ENCODE measurements around the gene TMPRSS2. TPM values are rescaled to one million over a fixed set of nuclear protein-coding genes. Genes with fewer than 3 reads are reported as not detected.

Gene TMPRSS2
- total and polyA plus RNA-seq, 7 donors, result 0.03 to 0.15 (median 0.10) TPM; not detected in 3

DNA sequence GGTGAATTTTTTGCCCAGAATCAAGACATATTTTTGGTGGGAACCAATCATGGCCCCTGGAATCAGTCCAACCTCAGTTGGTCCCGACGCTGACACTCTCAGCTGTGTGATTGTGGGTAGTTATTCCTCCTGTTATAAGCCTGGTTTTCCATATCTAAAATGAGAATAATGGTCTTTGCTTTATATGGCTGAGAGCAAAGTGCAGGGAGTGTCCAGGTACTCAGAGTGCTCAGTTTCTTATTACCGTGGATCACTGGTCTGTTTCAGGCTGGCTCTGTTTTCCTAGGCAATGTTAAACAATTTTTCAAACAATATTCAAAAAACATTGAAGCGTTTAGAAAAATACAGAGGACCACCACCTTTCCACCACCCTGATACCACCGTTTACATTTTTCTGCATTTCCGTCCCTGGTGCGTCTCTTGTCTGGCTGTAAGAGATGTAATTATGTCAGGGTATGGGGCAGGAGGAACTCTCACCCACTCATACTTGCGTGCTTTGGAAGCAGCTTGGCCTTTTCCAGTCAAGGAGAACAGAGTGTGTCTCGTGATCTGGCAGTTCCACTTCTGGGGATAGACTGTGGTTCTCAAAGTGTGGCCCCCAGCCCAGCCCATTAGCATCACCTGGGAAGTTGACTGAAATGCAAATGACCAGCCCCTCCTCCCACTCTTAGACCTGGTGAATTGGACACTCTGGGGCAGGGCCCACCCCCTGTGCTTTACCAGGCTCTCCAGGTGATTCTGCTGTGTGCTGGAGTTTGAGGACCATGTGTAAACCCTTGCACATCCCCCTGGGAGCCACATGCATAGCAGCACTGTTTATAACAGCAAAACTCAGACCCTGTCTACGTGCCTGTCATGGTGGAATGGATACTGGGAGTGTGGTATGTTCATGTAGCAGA, 75.1 kb downstream of the TMPRSS2 start:
- peaks cover 0 to 12% of the 10 kb centered on the region in 2 donors for H3K36me3 ChIP-seq (ENCODE audit: insufficient read depth in 1 of 2, low read depth in 1 of 2)
- intact Hi-C loops (cut with DNase I), result no loop called here
- no peak overlapping the region for H3K27ac ChIP-seq
- H3K4me3 ChIP-seq, result no peak overlapping the region
- no peak for ATAC-seq
- no peaks in the 10 kb centered on the region for H3K9me3 ChIP-seq
- no peaks in the 10 kb centered on the region for H3K4me1 ChIP-seq
- H3K27me3 ChIP-seq (ENCODE audit: insufficient read depth in 3 of 3, low read length in 2 of 3), result peaks cover 0 to 6% (median 0%) of the 10 kb centered on the region in 3 donors
- TF ChIP-seq, protein P1, sequence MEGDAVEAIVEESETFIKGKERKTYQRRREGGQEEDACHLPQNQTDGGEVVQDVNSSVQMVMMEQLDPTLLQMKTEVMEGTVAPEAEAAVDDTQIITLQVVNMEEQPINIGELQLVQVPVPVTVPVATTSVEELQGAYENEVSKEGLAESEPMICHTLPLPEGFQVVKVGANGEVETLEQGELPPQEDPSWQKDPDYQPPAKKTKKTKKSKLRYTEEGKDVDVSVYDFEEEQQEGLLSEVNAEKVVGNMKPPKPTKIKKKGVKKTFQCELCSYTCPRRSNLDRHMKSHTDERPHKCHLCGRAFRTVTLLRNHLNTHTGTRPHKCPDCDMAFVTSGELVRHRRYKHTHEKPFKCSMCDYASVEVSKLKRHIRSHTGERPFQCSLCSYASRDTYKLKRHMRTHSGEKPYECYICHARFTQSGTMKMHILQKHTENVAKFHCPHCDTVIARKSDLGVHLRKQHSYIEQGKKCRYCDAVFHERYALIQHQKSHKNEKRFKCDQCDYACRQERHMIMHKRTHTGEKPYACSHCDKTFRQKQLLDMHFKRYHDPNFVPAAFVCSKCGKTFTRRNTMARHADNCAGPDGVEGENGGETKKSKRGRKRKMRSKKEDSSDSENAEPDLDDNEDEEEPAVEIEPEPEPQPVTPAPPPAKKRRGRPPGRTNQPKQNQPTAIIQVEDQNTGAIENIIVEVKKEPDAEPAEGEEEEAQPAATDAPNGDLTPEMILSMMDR (IDR thresholded peaks at IDR 0.05), result no peak
- WGBS, 3 donors, result 74 to 95% (median 93%) methylated on average over 10 of the region's 10 CpGs
- DNase-seq, result no peak

DNA sequence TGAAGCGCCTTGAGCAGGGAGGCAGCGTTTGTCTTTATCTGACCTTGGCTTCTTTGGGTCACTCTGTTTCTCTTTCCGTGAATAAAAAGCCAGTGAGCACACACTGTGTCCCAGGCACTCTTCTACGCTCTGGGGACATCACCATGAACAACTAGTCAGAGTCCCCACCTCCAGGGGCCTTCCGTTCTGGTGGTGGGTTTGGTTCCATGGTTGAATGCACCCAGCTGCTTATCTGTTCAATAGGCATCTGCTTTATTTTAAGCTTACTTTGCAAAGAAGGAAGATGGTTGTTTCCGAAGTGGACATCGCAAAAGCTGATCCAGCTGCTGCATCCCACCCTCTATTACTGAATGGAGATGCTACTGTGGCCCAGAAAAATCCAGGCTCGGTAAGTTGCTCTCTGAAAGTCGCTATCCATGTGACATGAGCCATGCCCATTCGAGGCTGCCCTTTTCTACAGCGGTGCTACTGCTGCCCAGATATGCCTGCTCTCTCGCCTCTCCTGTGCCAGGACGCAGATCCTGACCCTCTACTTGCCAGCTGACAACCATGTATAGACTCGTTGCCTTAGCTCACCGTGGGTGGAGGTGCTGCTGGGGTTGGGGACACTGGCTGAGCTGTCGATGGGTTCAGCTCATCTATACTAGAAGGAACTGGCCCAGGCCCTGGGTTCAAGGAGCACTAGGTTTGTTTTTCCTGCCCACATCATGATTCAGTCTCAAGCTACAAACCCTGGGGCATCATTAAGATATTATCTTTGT, 76.0 kb downstream of the TMPRSS2 start:
- Histone ChIP-seq H3K27me3 (ENCODE audit: insufficient read depth in 3 of 3, low read length in 2 of 3) (peaks cover 0 to 15% (median 0%) of the 10 kb centered on the region in 3 donors), H3K9me3 (no peaks in the 10 kb centered on the region), H3K36me3 (ENCODE audit: insufficient read depth in 1 of 2, low read depth in 1 of 2) (peaks cover 0 to 12% of the 10 kb centered on the region in 2 donors), H3K4me3 (no peak overlapping the region), H3K4me1 (no peaks in the 10 kb centered on the region), H3K27ac (no peak overlapping the region)
- ATAC-seq, result no peak
- 80 to 91% (median 89%) methylated on average over 16 of the region's 16 CpGs for WGBS, 3 donors
- TF ChIP-seq, protein P1 (IDR thresholded peaks at IDR 0.05), result no peak
- intact Hi-C loops (cut with DNase I), result no loop called here
- DNase-seq, result no peak

DNA sequence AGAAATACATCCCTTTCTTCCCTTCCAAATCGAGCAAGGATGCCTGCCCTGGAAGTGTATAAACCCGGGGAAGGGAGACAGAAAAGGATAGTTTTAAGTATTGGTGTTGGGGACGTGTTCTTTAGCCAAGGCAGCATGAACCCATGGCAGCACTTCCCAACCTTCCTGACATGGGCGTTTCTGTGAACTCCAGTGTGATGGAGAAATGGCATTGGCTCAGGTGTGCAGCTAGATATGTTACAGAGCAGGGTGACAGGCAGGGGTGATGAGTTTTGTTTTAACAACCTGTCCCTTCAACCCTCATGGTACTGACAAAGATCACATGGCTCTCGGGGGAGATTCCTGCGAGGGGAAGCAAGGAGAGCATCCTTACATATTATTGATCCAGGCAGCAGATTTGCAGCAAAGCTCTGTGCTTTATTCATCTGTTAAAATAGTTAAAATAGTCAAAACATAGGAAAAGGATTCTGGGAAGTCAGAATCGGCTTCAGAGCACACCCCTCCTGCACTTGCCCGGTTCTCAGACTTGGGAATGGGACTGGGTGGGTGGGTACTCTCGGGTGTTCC, 78.0 kb downstream of the TMPRSS2 start:
- H3K4me1 ChIP-seq, result no peaks in the 10 kb centered on the region
- peaks cover 0 to 12% of the 10 kb centered on the region in 2 donors for H3K36me3 ChIP-seq (ENCODE audit: insufficient read depth in 1 of 2, low read depth in 1 of 2)
- intact Hi-C loops (cut with DNase I), result no loop called here
- H3K9me3 ChIP-seq, result no peaks in the 10 kb centered on the region
- TF ChIP-seq, protein P1 (IDR thresholded peaks at IDR 0.05), result no peak
- no peak for ATAC-seq
- 72 to 73% (median 72%) methylated on average over 9 of the region's 9 CpGs for WGBS, 3 donors
- H3K4me3 ChIP-seq, result no peak overlapping the region
- DNase-seq, result no peak
- H3K27me3 ChIP-seq (ENCODE audit: insufficient read depth in 3 of 3, low read length in 2 of 3), result peaks cover 0 to 30% (median 0%) of the 10 kb centered on the region in 3 donors
- H3K27ac ChIP-seq, result no peak overlapping the region

DNA sequence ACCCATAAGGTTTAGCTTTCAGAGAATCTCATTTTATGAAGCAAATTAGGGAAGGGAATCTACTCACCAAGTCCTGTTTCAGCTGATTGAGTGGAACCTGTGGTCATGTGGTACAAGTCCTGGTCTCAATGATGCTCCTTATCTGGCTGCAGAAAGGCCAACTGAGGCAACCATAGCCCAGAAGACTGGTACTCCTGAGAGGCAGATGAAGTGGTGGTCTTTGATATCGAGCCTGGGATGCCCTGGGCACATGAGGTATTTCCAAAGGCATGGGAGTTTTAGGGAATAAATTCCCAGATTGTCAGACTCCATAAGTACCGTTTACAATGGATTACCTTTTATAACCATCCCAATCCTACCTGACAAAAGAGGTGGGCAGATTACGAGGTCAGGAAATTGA, 78.7 kb downstream of the TMPRSS2 start:
- Histone ChIP-seq H3K4me3 (no peak overlapping the region), H3K9me3 (no peaks in the 10 kb centered on the region), H3K27ac (no peak overlapping the region), H3K36me3 (ENCODE audit: insufficient read depth in 1 of 2, low read depth in 1 of 2) (peaks cover 0 to 9% of the 10 kb centered on the region in 2 donors), H3K4me1 (no peaks in the 10 kb centered on the region), H3K27me3 (ENCODE audit: insufficient read depth in 3 of 3, low read length in 2 of 3) (peaks cover 0 to 30% (median 0%) of the 10 kb centered on the region in 3 donors)
- TF ChIP-seq, protein P1 (IDR thresholded peaks at IDR 0.05), result no peak
- intact Hi-C loops (cut with DNase I), result no loop called here
- 81 to 95% (median 93%) methylated on average over 3 of the region's 3 CpGs for WGBS, 3 donors
- no peak for ATAC-seq
- DNase-seq, result no peak

Data from psoas muscle (tissue), 8 donors.